ENCODE measurements around the gene STK10. TPM values are rescaled to one million over a fixed set of nuclear protein-coding genes. Genes with fewer than 3 reads are reported as not detected.

The STK10 gene
- total RNA-seq, 4 donors from 2014 or later = 3.3 to 24.6 (median 13.4) TPM

- DNase-seq = no peak
- intact Hi-C loops (cut with DNase I; ENCODE audit: low total_unique reads) = no loop called here
- no peak overlapping the region for H3K4me3 ChIP-seq
- no peaks in the 10 kb centered on the region for H3K36me3 ChIP-seq
- no peaks in the 10 kb centered on the region for H3K9me3 ChIP-seq
- H3K27me3 ChIP-seq = no peaks in the 10 kb centered on the region
- TF ChIP-seq POLR2A (IDR thresholded peaks at IDR 0.05) = no peak
- TF ChIP-seq CTCF (IDR thresholded peaks at IDR 0.05) = no peak
- no peak overlapping the region for H3K27ac ChIP-seq
- no peaks in the 10 kb centered on the region for H3K4me1 ChIP-seq
Observed at GRCh38 chr5:172123269-172123692, 64.7 kb downstream of the STK10 start.

- no peaks in the 10 kb centered on the region for H3K4me1 ChIP-seq
- no peak overlapping the region for H3K4me3 ChIP-seq
- no peaks in the 10 kb centered on the region for H3K36me3 ChIP-seq
- no peaks in the 10 kb centered on the region for H3K27me3 ChIP-seq
- H3K9me3 ChIP-seq = no peaks in the 10 kb centered on the region
- H3K27ac ChIP-seq = no peak overlapping the region
- DNase-seq = no peak
- TF ChIP-seq POLR2A (IDR thresholded peaks at IDR 0.05) (no peak), CTCF (IDR thresholded peaks at IDR 0.05) (no peak)
- intact Hi-C loops (cut with DNase I; ENCODE audit: low total_unique reads) = no loop called here
Observed at GRCh38 chr5:172119921-172120688, 67.9 kb downstream of the STK10 start.

GRCh38 chr5:172118891-172119290 lies 69.1 kb downstream of the STK10 start:
- no peak for DNase-seq
- Histone ChIP-seq H3K27me3 (no peaks in the 10 kb centered on the region), H3K4me3 (no peak overlapping the region), H3K9me3 (no peaks in the 10 kb centered on the region), H3K36me3 (no peaks in the 10 kb centered on the region), H3K4me1 (no peaks in the 10 kb centered on the region), H3K27ac (no peak overlapping the region)
- intact Hi-C loops (cut with DNase I; ENCODE audit: low total_unique reads) = no loop called here
- TF ChIP-seq CTCF (IDR thresholded peaks at IDR 0.05) = no peak
- TF ChIP-seq POLR2A (IDR thresholded peaks at IDR 0.05) = no peak

GRCh38 chr5:172117977-172118701 lies 69.9 kb downstream of the STK10 start:
- H3K27me3 ChIP-seq = no peaks in the 10 kb centered on the region
- TF ChIP-seq CTCF (IDR thresholded peaks at IDR 0.05) (no peak), POLR2A (IDR thresholded peaks at IDR 0.05) (no peak)
- intact Hi-C loops (cut with DNase I; ENCODE audit: low total_unique reads) = no loop called here
- no peak overlapping the region for H3K27ac ChIP-seq
- H3K4me1 ChIP-seq = no peaks in the 10 kb centered on the region
- no peaks in the 10 kb centered on the region for H3K9me3 ChIP-seq
- no peaks in the 10 kb centered on the region for H3K36me3 ChIP-seq
- DNase-seq = no peak
- H3K4me3 ChIP-seq = no peak overlapping the region

- Histone ChIP-seq H3K27ac (no peak overlapping the region), H3K36me3 (no peaks in the 10 kb centered on the region), H3K4me3 (no peak overlapping the region), H3K27me3 (no peaks in the 10 kb centered on the region), H3K4me1 (no peaks in the 10 kb centered on the region), H3K9me3 (no peaks in the 10 kb centered on the region)
- no peak for TF ChIP-seq POLR2A (IDR thresholded peaks at IDR 0.05)
- TF ChIP-seq CTCF (IDR thresholded peaks at IDR 0.05) = no peak
- DNase-seq = no peak
- intact Hi-C loops (cut with DNase I; ENCODE audit: low total_unique reads) = no loop called here
Observed at GRCh38 chr5:172115541-172115982, 72.5 kb downstream of the STK10 start.
